HepG2 (cell line): Measurements from ENCODE around the gene ANO9. TPM values are rescaled to one million over a fixed set of nuclear protein-coding genes. Genes with fewer than 3 reads are reported as not detected.
"Not testable (repeated sequence)": the region's sequence is repeated elsewhere in the genome, so short reads cannot be mapped to it uniquely, and the experiment has no call there.

Experiments used
- ATAC-seq: fragments of 200-7000 bp; cut with Tn5 transposase; 3 replicates; pipeline ENCODE4 v1.9.1; 2020; ENCODE audit warnings: mild to moderate bottlenecking, moderate library complexity
- BruUV-seq: library from RNA; stranded (reverse); fragments of 400-500 nt; replicated peaks from 2 replicates; lab custom pipeline; 2021; lab: Mats Ljungman, UMichigan
- CTCF ChIA-PET: fragments of 300-600 bp; formaldehyde crosslinking; extraction: SDS; loops from one replicate; lab custom pipeline; 2021; ENCODE audit warnings: low total read pairs, inconsistent platforms, low intra/inter-chr PET ratio; lab: Yijun Ruan, JAX
- POLR2A ChIA-PET: fragments of 350-600 bp; sonication (Branson Sonifier 250); formaldehyde crosslinking; loops from one replicate; lab custom pipeline; 2020; ENCODE audit warnings: antibody characterized with exemption, inconsistent platforms; lab: Yijun Ruan, JAX
- DNase-seq: peaks from one replicate; pipeline ENCODE4 v3.0.0-alpha.2; 2015; ENCODE audit warnings: low spot score
- FAIRE-seq: peaks from 3 replicates; lab custom pipeline; 2011; peaks lifted over from hg19 to GRCh38; lab: Jason Lieb, UNC
- H2AFZ ChIP-seq: one replicate; pipeline ENCODE4 v1.6.1; 2011; ENCODE audit warnings: low read length, inconsistent platforms
- H3K27ac ChIP-seq: fragments of 300-600 bp; 3 replicates; pipeline ENCODE4 v1.8.0; 2011; ENCODE audit warnings: mixed run types, mild to moderate bottlenecking, mixed read lengths, low read length, inconsistent platforms; ENCODE audit not compliant: insufficient read depth; ENCODE audit errors: extremely low read length
- H3K27me3 ChIP-seq, 2 experiments: fragments of 200-600 bp in 1 of 2; 2 replicates in 1 of 2; 3 replicates in 1 of 2; pipeline versions ENCODE4 v1.6.0 to v1.8.0; 2011; ENCODE audit warnings: low read length in 2 of 2, mild to moderate bottlenecking in 2 of 2, moderate library complexity in 2 of 2, inconsistent platforms in 1 of 2; ENCODE audit not compliant: insufficient read depth in 2 of 2, control insufficient read depth in 1 of 2
- H3K36me3 ChIP-seq, 2 experiments: fragments of 200-600 bp in 1 of 2; replicated peaks in 1 of 2; 2 replicates in 1 of 2; 3 replicates in 1 of 2; pipeline versions ENCODE4 v1.5.1 to v1.8.0; 2011; ENCODE audit warnings: low read length in 2 of 2, inconsistent platforms in 1 of 2; ENCODE audit not compliant: insufficient read depth in 2 of 2, control insufficient read depth in 1 of 2
- H3K4me1 ChIP-seq: 2 replicates; pipeline ENCODE4 v1.5.1; 2012; ENCODE audit warnings: low read length, inconsistent platforms; ENCODE audit not compliant: insufficient read depth
- H3K4me2 ChIP-seq: 2 replicates; pipeline ENCODE4 v1.6.0; 2011; ENCODE audit warnings: low read depth, low read length, inconsistent platforms
- H3K4me3 ChIP-seq, 3 experiments: fragments of 200-600 bp in 1 of 3; sonication (generic), shearing (Covaris generic) in 1 of 3; replicated peaks in 1 of 3; 2 replicates each; pipeline ENCODE4 v1.5.1; 2011 to 2016; ENCODE audit warnings: low read length in 3 of 3, inconsistent platforms in 2 of 3, low read depth in 2 of 3, mild to moderate bottlenecking in 2 of 3, control low read depth in 1 of 3, mixed read lengths in 1 of 3; ENCODE audit not compliant: insufficient read depth in 1 of 3
- H3K79me2 ChIP-seq: one replicate; pipeline ENCODE4 v1.6.1; 2011; ENCODE audit warnings: low read length, inconsistent platforms; ENCODE audit not compliant: insufficient read depth
- H3K9ac ChIP-seq: 2 replicates; pipeline ENCODE4 v1.6.0; 2011; ENCODE audit warnings: mild to moderate bottlenecking, low read depth, low read length, inconsistent platforms; ENCODE audit not compliant: insufficient read depth
- H3K9me3 ChIP-seq: 2 replicates; pipeline ENCODE4 v1.5.1; 2012; ENCODE audit warnings: mild to moderate bottlenecking, low read length
- H4K20me1 ChIP-seq: 2 replicates; pipeline ENCODE4 v1.6.0; 2011; ENCODE audit warnings: inconsistent platforms, mild to moderate bottlenecking, low read length, moderate library complexity; ENCODE audit not compliant: insufficient read depth
- ATAD3A ChIP-seq: sonication (generic); formaldehyde crosslinking; IDR thresholded peaks from 2 replicates; pipeline ENCODE4 v1.4.0; 2020; ENCODE audit warnings: missing genetic modification reagents
- ETV6 ChIP-seq: sonication (generic); formaldehyde crosslinking; conservative IDR thresholded peaks from 2 replicates; pipeline ENCODE4 v1.4.0; 2020; ENCODE audit warnings: missing genetic modification reagents
- HCFC1 ChIP-seq: fragments of 150-350 bp; IDR thresholded peaks from 2 replicates; pipeline ENCODE4 v1.6.1; 2014; ENCODE audit warnings: low read depth, low read length
- KDM4B ChIP-seq: sonication (generic); formaldehyde crosslinking; IDR thresholded peaks from 2 replicates; pipeline ENCODE4 v1.4.0; 2020; ENCODE audit warnings: missing genetic modification reagents
- RBFOX2 ChIP-seq: fragments of 200-400 bp; formaldehyde crosslinking; IDR thresholded peaks from 2 replicates; pipeline ENCODE4 v1.6.1; 2017; ENCODE audit warnings: low read depth, mild to moderate bottlenecking, low read length
- ZNF431 ChIP-seq: sonication (generic); formaldehyde crosslinking; IDR thresholded peaks from 2 replicates; pipeline ENCODE4 v1.9.0; 2022; ENCODE audit warnings: missing genetic modification reagents, low read depth, mild to moderate bottlenecking, borderline replicate concordance
- ZNF616 ChIP-seq: sonication (generic); formaldehyde crosslinking; IDR thresholded peaks from 2 replicates; pipeline ENCODE4 v1.5.0; 2020; ENCODE audit warnings: low read depth, mild to moderate bottlenecking, missing genetic modification reagents
- WGBS: methylation state at CpG from one replicate; pipeline ENCODE4 v1.1.6; 2017; ENCODE audit warnings: low lambda C conversion rate; 5-methylcytosine and 5-hydroxymethylcytosine counted together
- in situ Hi-C: cut with HindIII; loops from 2 replicates; pipeline ENCODE4 v1.10.0; 2017; ENCODE audit warnings: low pct_unique_long_range_greater_than_20kb; ENCODE audit not compliant: extremely low pct_ligation_motif_present
- intact Hi-C: fragments of 100-400 bp; cut with micrococcal nuclease; formaldehyde crosslinking; loops from one replicate; pipeline ENCODE4 v1.10.0; 2022; ENCODE audit not compliant: unreplicated experiment
- polyA plus RNA-seq, 8 experiments: library from polyadenylated mRNA; depleted of rRNA in 3 of 8; stranded (reverse) in 7 of 8; unstranded in 1 of 8; fragments of >200 nt; fragmentation: Illumina TruSeq in 4 of 8; extraction: Trizol in 4 of 8; gene quantifications; 2 replicates each; pipeline versions ENCODE4 v1.2.1 to v1.2.3, GENCODE V29; 2011 to 2016; ENCODE audit warnings: low read depth in 4 of 8, missing spikeins in 1 of 8, mixed read lengths in 1 of 8; ENCODE audit not compliant: insufficient read depth in 1 of 8
- total RNA-seq, 5 experiments: library from RNA; depleted of rRNA; stranded (reverse); fragments of >200 nt; fragmentation: Illumina TruSeq; extraction: Trizol; gene quantifications; 2 replicates each; pipeline ENCODE4 v1.2.3, GENCODE V29; 2016; ENCODE audit warnings: low read depth in 1 of 5

The ANO9 gene
- total and polyA plus RNA-seq, 2 of the 13 experiments (the other 11 are each of a cell fraction or from before 2014, with no cell fraction given), result 8.9 to 14.3 TPM

DNA sequence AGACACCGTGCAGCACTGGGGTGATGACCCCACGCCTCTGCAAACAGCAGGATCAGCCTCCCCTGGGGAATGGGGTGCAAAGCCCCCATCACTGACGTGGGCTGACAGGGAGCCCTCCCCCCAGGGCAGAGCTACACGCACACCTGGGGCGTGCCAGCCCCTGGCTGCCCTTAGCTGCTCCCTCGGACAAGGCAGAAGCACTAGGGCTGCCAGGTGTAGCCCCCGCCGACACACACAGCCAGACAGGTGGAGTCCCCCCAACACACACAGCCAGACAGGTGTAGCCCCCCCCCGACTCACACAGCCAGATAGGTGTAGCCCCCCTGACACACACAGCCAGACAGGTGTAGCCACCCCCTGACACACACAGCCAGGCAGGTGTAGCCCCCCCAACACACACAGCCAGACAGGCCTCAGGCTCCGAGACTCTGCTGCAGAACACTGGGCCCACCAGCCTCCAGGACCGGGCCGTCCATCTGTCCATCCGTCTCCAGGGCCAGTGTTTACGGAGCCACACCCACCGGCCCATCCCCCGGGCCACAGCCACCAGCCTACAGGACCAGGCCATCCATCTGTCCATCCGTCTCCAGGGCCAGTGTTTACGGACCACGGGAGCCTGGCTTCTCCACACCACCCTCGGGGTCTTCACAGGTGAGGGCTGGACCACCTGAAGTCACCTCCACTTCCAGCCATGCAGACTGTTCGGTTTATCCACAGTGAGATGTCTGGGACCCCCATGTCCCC lies 3.5 kb downstream of the ANO9 start:
- FAIRE-seq (no peak), DNase-seq (no peak)
- intact Hi-C loops, result no loop called here

GRCh38 chr11:437228-437870 lies 4.5 kb downstream of the ANO9 start:
- no peaks in the 10 kb centered on the region for H3K9me3 ChIP-seq
- H3K27ac ChIP-seq, result no peak overlapping the region
- FAIRE-seq, result no peak
- no peaks in the 10 kb centered on the region for H3K36me3 ChIP-seq
- peaks cover 17% of the 10 kb centered on the region for H3K4me1 ChIP-seq
- WGBS, result 83% methylated on average over 11 of the region's 17 CpGs
- intact Hi-C loops (no loop called here), in situ Hi-C loops (no loop called here)
- no peak overlapping the region for H2AFZ ChIP-seq
- no peak overlapping the region for H3K9ac ChIP-seq
- no TSS peak for BruUV-seq
- H4K20me1 ChIP-seq, result no peaks in the 10 kb centered on the region
- H3K4me2 ChIP-seq, result no peak overlapping the region
- ChIA-PET CTCF (no interaction called here), POLR2A (no interaction called here)
- no peak overlapping the region for H3K4me3 ChIP-seq
- DNase-seq, result no peak
- TF ChIP-seq HCFC1, result no peak
- TF ChIP-seq ZNF616 (CRISPR knock-in tag), result no peak
- no peak for TF ChIP-seq ETV6
- no peak for TF ChIP-seq ATAD3A (CRISPR knock-in tag)
- TF ChIP-seq RBFOX2, result no peak
- no peak for TF ChIP-seq KDM4B
- no peaks in the 10 kb centered on the region for H3K79me2 ChIP-seq
- no peak for ATAC-seq
- no peaks in the 10 kb centered on the region for H3K27me3 ChIP-seq

More for the DNA sequence above, 3.5 kb downstream of the ANO9 start:
- Histone ChIP-seq H3K9me3 (no peaks in the 10 kb centered on the region), H3K4me2 (no peak overlapping the region), H3K9ac (no peak overlapping the region), H3K4me3 (no peak overlapping the region), H3K27ac (no peak overlapping the region), H4K20me1 (no peaks in the 10 kb centered on the region), H3K79me2 (no peaks in the 10 kb centered on the region), H3K36me3 (no peaks in the 10 kb centered on the region), H3K27me3 (no peaks in the 10 kb centered on the region), H3K4me1 (peaks cover 26% of the 10 kb centered on the region), H2AFZ (no peak overlapping the region)
- no TSS peak for BruUV-seq
- WGBS, result 81% methylated on average over 11 of the region's 21 CpGs
- CTCF ChIA-PET, result no interaction called here
- POLR2A ChIA-PET, result interaction anchor here (1.9 kb wide), 1 partner anchor 12 kb away, joined by 6 read pairs; the partner anchor contains the start of gene PTDSS2
- TF ChIP-seq ZNF431 (CRISPR knock-in tag), result no peak
- in situ Hi-C loops, result no loop called here
- no peak for ATAC-seq

DNA sequence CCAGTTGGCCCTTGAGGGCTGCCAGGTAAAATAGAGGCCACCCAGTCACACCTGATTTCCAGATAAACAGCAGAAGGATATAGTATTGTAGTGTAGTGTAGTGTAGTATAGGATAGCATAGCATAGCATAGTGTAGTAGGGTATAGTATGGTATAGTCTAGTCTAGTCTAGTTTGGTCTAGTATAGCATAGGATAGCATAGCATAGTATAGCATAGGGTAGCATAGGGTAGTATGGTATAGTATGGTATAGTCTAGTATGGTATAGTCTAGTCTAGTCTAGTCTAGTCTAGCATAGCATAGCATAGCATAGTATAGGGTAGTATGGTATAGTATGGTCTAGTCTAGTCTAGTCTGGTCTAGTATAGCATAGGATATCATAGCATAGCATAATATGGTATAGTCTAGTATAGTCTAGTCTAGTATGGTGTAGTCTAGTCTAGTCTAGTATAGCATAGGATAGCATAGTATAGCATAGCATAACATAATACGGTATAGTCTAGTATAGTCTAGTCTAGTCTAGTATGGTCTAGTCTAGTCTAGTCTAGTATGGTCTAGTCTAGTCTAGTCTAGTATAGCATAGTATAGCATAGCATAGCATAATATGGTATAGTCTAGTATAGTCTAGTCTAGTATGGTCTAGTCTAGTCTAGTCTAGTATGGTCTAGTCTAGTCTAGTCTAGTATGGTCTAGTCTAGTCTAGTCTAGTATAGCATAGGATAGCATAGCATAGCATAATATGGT lies 6.6 kb downstream of the ANO9 start:
- FAIRE-seq, H3K4me3 ChIP-seq, intact Hi-C loops, BruUV-seq, H4K20me1 ChIP-seq, H3K4me1 ChIP-seq, DNase-seq, H2AFZ ChIP-seq, in situ Hi-C loops, CTCF ChIA-PET, H3K27ac ChIP-seq, POLR2A ChIA-PET, H3K27me3 ChIP-seq, H3K36me3 ChIP-seq, H3K79me2 ChIP-seq, H3K4me2 ChIP-seq, H3K9ac ChIP-seq, H3K9me3 ChIP-seq, ATAC-seq: not testable (repeated sequence)
- 75% methylated on average over 1 of the region's 1 CpG for WGBS
